Right forelimb (tissue), 1 donor: Measurements from ENCODE around the gene C4BPB.
A peak's percentile ranks its signal among the peaks of the same experiment; 100 is the strongest.
"Not testable (repeated sequence)": the region's sequence is repeated elsewhere in the genome, so short reads cannot be mapped to it uniquely, and the experiment has no call there.

ENCODE experiments used
- DNase-seq: peaks from one replicate; pipeline ENCODE4 v3.0.0-alpha.2; 2018

The C4BPB gene, protein sequence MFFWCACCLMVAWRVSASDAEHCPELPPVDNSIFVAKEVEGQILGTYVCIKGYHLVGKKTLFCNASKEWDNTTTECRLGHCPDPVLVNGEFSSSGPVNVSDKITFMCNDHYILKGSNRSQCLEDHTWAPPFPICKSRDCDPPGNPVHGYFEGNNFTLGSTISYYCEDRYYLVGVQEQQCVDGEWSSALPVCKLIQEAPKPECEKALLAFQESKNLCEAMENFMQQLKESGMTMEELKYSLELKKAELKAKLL

DNA sequence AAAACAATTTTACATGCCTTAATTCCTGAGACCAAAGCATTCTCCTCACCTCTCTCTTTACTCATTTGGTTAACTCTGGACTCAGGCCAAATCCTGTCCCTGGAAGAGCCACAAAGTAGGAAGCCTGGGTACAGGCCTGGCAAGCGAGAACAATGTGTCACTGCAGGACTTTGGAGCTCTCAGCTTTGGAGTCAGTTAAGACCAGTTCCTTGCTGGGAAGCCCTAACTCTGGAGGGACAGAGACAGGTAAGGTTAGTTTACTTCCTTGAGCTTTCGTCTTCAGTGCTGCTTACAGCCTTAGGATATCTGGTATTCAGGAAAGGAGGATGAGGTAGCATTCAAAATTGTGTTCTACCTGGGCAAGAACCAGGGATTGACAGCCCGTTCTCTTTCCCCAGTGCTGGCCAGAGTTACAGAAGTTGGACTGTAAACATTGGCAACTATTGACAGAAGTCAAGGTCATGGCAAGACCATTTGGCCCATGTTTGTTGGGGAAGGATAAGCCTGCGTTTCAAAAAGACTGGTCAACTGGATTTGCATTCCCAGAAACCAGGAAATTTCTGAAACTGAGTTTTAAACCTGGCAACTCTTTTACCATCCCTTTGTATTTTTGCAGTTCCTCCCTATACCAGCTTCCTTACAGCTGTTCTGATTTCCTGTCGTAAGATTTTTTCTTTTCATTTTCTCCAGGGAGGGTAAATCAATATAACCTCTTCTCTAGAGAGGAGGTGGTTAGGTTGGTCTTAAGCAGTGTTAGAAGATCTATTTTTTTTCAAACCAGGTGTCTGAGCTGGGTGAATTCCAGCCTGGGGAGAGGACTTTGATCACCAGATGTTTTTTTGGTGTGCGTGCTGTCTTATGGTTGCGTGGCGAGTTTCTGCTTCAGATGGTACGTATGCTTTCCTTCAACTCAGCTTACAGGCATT, at the start of gene C4BPB:
C4BPB (plus strand) TSS at position 160 of the 926 bp plus-strand sequence; CDS start at position 832, 672 bp downstream.
- no peak for DNase-seq

DNA sequence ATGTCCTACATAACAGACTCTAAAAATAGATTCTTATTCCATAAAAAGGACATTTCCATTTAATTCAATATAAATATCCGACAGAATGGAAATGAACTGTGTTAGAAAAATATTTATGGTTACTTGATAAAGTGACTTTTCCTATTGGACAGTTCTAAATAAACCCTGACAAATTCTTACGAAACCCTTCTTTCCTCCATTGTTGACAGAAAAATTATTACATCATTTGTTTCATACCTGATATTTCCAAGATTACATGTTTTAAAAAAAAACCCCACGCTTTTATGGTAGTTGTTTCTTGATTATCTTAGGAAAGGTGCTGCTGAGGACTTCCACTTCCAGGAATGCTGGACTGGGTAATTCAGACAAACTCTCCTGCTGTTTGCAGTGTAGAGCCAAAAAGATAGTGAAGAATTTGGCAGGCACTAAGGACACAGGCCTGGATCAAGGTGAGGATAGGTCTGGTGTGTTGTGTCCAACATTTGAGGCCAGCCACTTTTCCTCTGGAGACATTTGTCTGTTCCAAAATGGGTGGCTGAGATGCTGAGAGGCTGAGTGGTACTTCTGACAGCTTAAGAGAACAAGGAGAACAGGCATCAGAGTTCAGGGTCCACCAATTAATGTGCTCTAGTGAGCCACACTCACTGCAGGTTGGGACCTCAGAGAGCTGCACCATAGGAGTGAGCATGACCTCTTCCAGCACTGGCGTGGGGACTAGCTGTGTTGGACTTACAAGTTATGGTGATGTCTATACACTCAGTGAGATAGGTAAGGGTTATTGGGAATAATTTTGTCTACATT, 49.1 kb upstream of the C4BPB start:
- DNase-seq = no peak

DNA sequence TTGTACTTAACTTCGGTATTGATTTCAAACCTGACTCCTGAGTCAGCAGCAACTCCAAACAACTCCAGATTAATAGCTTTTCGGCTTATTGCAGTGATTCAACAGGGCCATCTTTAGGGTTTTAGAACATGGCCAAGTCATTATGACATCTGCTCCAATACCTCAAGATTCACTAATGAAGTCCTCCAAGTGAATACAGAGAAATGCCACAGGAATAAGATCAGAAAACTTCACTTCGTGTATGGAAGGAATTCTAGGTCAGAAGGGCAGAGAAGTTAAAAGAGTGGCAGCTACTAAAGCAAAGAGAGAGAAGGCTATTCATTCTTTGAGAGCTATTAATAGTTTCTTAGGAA, 48.5 kb upstream of the C4BPB start:
- DNase-seq = no peak

- not testable (repeated sequence) for DNase-seq
These were observed 47.3 kb upstream of the C4BPB start for GRCh38 chr1:207041397-207041796.

GRCh38 chr1:207045453-207045852, 43.2 kb upstream of the C4BPB start:
- DNase-seq = no peak

- DNase-seq = no peak
These were observed 41.2 kb upstream of the C4BPB start for GRCh38 chr1:207047505-207047904.

GRCh38 chr1:207048041-207048440, 40.6 kb upstream of the C4BPB start:
- no peak for DNase-seq

GRCh38 chr1:207049054-207049453, 39.6 kb upstream of the C4BPB start:
- DNase-seq = no peak

- no peak for DNase-seq
These were observed 39.1 kb upstream of the C4BPB start for GRCh38 chr1:207049514-207049913.

- no peak for DNase-seq
These were observed 38.7 kb upstream of the C4BPB start for GRCh38 chr1:207049974-207050391.

GRCh38 chr1:207050480-207051190, 38.0 kb upstream of the C4BPB start:
- DNase-seq = peak; percentile 95

DNA sequence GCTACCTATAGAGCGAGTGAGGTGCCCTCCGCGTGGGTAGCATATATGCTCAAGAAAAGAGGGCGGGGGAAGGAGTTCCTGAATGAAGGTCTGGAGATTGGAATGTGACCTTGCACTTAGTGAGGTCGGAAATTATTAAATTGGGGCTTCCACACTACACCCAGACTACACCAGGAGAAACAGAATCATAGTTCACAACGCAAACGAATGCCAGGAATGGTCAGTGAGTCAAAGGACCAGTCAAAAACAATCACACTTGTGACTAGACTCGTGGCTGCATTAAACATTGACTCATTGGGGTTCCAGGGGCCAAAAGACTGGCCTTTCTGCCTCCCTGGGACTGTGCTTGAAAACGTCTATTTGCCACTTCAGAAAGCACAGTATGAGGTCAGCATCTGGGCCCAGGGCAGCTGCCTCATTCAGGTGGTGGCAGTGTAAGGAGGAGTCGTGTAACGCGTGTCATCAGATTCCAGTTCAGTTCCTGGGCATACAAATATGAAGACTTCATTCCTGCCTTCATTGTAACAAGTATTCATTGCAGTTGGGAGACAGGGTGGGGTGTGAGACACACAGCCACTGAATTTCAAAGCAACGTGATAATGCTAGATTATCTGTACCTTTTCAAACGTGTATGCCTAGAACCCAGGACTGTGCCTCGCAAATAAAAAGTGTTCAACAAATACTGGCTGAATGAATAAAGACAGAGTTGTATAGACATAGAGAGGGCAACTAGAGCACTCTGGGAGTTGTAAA, 37.3 kb upstream of the C4BPB start, which contains the start of gene YOD1:
YOD1 (minus strand) TSS at position 18 of the 753 bp plus-strand sequence. CDS start 178 bp downstream, outside the sequence.
- DNase-seq = no peak

DNA sequence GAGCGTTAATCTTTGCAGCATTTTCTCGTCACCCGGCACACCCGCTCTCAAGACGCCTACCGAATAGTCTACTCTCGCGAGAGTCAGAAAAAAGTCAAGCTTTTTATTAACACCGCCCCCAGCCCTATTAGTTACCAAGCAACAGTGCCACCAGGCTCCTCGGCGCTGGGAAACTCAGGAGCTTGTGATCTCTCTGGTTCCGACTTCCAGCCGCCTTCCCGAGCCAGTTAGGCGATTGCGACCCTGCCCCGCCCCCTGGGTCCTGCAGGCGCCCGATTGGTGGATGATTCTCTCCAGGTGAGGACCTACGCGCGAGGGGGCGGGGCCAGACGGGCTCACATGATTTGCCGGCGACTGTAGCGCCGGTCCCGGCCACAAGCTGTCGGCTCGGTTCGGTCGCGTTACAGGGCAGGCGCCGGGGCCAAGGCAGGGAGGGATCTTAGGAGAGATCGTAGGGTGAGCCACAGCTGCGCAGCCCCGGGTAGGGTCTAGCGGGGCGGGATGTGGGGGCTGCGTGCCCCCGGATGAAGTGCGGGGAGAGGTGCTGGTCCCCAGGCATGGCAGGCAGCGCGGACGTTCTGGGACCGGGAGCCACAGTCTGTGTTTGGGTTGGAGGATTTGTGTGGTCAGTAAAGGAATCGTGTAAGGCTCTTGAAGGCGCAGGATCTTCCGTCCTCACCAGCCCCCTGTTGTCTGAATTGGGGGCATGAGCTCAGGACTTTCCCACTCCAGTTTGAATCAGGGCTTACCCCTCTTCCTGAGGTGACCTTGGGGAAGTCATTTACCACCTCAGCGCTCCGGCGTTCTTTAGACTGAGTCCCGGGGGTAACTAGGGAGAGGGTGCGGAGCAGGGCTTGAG, 35.5 kb upstream of the C4BPB start, which contains the start of gene PFKFB2:
PFKFB2 (plus strand) TSS at position 365 of the 859 bp plus-strand sequence. CDS start 1,443 bp downstream, outside the sequence.
- peak; percentile 93 for DNase-seq

DNA sequence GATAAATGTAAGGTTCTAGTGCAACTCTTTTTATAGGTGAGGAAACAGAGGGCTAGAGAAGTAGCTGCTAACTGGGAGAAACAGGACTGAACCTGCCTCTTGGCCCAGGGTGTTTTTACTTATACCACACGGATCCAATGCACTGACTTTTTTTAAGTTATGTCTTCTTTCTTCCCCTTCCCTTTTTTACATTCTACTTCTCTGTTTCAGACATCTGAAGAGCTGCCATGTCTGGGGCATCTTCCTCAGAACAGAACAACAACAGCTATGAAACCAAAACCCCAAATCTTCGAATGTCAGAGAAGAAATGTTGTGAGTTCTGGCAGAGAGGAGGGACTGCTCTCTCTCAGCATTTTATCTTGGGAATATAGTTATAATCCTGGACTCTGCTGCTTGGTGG, 34.2 kb upstream of the C4BPB start:
- no peak for DNase-seq

- DNase-seq = no peak
These were observed 33.2 kb upstream of the C4BPB start for GRCh38 chr1:207055386-207056001.

DNA sequence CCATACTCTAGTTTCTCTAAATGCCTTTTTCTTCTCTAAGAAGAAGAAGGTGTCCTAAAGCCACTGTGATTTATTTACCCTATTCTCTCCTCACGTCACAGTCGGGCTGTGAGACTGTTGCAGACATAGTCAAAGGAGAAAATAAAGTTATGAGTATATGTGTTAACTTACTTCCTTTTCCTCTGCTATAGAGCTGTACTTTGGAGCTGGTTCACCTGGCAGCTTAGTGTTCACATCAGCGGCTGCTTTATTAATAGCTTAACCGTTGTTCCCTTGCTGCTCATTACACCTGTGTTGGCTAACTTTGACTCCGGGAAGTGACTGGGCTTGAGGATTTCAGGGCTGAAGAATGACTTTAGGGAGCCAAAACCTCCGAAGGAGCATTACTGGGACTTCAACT, 32.0 kb upstream of the C4BPB start:
- DNase-seq = no peak

DNA sequence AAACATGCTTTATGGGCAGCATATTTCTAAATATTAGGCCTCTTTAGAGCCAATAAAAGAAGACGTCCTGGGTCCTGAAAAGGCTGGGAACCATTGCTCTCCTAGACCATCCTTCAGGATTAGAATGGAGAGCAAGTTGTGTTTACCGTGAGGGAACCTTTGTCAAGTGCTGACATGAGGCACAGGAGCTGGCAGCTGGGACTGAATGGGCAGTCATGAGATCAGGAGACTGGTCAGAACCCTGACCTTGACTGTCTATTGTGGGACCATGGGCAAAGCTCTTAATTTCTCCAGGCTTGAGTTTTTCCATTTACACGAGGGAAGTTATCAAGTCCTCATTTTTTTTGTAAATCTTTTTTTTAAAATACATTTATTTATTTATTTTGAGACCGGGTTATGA, 30.4 kb upstream of the C4BPB start:
- no peak for DNase-seq

- DNase-seq = no peak
These were observed 29.5 kb upstream of the C4BPB start for GRCh38 chr1:207058878-207059867.

DNA sequence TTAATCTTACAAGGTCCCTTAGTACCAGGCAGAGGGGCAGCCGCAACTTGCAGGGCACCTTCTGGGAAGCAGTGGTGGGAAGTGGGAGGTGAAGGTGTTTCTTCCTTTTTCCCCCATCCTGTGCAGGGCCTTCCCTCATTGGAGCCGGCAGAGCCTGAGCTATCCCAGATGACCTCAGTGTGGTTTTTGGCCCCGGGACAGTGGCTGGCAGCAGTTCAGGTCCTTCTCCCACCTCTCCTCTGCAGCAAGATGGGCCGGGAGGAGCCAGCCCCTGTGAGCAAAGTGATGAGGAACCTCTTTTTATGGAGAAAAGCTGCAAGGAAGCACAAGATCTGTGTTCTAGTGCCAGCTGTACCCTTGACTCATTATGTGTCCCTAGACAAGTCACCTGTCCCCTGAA, 28.8 kb upstream of the C4BPB start:
- DNase-seq = no peak
